ENCODE data around the gene CDH4.
"Not testable (repeated sequence)": the region's sequence is repeated elsewhere in the genome, so short reads cannot be mapped to it uniquely, and the experiment has no call there.

CDH4 gene

DNA sequence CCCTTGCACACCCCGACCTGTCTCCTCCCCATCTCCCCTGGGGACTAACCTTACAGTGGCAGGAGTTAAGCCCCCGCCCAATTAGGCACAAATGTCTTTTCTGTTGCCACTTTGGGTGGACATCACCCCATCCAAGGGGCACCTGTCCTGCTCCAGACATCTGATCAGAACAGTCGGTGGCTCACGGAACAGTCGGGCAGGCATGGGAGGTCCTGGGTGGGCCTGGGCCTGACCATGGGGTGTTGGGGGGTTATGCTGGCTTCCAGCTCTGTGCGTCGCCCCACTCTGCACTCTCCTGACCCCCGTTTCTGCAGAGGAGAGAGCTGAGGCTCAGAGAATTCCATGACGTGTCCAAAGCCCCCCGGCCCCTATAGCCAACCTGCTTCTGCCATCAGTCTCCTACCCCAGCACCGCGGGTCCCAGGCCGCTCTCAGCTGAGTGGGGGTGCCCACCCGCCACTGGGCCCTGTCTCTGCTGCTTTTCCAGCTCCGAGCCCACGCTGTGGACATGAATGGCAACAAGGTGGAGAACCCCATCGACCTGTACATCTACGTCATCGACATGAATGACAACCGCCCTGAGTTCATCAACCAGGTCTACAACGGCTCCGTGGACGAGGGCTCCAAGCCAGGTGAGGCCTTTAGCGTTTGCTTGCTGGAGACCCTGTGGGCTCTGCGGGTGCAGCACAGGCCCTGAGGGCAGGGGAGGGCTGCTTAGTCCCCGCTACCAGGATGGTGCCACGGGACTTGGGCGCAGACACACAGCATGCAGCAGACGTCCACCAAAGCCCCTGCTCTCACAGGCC lies 600.4 kb downstream of the CDH4 start:
- DNase-seq = no peak

DNA sequence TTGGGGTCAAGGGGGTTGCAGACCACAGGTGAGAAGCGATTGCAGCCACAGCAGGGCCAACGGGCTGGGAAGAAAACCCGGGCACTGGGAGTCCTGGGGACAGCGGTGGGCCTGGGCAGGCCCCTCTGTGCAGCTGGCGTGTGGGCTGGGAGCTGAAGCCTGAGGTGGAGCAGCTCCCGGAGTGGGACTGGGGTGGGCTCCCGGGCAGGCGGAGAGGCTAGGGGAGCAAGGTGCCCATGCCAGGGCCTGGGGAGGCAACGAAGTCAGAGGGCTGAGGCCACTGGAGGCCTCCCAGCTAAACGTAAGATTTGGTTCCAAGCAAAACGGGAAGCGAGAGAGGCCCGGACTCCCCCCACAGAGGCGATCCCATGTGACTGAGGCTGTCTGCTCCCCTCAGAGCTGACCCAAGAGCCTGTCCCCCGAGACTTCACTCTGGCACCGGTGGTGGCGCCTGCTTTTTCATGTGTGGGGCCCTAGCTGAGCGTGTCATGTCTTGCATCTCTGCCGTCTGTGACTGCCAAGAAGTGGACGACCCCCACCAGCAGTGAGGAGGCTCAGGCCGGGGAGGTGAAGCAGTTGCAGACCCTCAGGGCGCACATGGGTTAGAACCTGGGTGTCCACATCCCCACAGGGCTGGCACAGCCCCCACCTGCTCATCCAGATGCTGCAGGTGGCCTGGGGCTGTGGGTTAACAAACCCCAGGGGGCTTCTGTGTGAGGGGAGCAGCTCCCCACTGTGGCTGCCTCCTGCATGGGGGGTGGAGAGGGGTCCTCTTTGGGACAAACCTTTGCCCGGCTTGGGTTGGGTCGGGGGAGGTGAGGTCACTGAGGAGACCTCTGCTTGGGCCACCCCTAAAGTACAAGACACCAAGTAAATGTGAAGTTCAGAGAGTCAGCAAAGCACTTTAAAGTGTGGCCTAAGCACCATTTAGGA lies 601.3 kb downstream of the CDH4 start:
- DNase-seq = no peak

DNA sequence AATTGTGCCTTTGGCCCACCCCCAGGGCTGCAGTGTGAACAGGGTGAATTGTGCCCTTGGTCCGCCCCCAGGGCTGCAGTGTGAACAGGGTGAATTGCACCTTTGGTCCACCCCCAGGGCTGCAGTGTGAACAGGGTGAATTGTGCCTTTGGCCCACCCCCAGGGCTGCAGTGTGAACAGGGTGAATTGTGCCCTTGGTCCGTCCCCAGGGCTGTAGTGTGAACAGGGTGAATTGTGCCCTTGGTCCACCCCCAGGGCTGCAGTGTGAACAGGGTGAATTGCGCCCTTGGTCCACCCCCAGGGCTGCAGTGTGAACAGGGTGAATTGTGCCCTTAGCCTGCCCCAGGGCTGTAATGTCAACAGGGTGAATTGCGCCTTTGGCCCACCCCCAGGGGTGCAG lies 602.5 kb downstream of the CDH4 start:
- not testable (repeated sequence) for DNase-seq

DNA sequence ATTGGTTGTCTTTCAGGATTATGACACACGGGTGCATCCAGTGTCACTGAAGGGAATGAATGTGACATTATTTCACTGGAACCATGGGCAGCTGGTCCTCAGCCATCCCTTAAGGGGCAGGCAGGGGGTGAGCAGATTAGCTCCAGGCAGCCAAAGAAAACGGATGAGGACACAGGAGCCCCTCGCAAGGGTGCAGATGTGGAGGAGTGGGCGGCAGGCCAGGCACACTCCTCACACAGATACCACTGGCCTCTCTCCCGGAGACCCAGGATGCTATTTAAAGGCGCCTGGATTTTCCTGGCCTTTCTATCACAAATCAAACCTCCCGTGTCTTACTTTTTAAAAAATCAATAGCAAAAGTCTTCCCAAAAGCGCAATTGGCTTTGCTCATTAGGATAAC lies 603.2 kb downstream of the CDH4 start:
- no peak for DNase-seq

DNA sequence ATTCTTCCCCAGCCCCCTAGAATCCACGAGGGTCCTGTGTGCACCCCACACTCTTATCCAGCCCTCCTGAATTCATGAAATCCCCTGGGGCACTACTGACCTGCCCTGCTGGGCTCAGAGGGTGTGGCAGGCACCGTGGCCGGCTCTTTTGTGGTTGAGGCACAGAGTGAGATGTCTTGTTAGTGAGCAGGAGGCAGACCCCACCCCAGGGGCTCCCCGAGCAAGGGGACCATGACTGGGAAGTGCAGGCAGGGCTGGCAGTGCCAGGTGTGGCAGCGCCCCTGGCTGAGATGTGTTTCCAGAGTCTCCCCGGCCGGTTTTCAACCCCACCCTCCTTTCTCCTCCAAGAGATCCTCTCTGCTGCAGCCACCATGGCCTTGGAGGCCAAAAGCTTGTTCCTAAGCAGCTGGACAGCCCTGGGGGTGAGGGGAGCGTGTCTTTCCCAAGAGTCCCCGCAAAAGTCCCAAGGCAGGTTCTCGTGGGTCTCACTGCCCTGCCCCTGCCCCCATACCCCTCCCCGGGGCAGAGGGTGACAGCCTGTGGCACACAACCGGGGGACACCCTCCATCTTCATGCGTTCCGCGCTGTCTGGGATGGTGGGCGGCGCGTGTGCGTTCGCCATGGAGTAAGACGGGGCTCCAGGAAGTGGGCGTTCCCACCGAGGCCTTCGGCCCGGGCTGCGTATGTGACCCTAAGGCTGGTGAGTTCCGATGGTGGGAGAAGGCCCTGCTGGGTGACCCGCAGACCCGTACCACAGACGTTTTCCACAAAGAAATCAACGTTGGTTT lies 604.8 kb downstream of the CDH4 start:
- DNase-seq = no peak

DNA sequence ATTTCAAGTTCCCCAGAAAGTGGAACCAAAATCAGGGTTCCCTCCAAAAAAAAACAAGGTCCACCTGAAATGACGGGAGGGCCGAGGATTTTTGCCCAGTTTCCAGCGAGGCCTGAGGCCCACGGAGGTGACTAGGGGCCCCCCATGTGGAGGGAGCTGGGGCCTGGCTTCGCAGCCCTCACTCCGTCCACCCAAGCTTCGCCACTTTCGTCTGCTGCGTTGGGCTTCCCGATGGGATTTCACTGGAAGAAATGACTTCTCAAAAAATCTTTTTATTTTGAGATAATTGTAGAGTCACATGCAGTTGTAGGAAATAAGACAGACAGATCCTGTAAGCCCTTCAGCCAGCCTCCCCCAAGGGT lies 605.3 kb downstream of the CDH4 start:
- no peak for DNase-seq

GRCh38 chr20:61857884-61858283 lies 605.8 kb downstream of the CDH4 start:
- DNase-seq = no peak

GRCh38 chr20:61859767-61860166 lies 607.7 kb downstream of the CDH4 start:
- no peak for DNase-seq

- no peak for DNase-seq
These were observed 608.4 kb downstream of the CDH4 start for GRCh38 chr20:61860260-61860987.

DNA sequence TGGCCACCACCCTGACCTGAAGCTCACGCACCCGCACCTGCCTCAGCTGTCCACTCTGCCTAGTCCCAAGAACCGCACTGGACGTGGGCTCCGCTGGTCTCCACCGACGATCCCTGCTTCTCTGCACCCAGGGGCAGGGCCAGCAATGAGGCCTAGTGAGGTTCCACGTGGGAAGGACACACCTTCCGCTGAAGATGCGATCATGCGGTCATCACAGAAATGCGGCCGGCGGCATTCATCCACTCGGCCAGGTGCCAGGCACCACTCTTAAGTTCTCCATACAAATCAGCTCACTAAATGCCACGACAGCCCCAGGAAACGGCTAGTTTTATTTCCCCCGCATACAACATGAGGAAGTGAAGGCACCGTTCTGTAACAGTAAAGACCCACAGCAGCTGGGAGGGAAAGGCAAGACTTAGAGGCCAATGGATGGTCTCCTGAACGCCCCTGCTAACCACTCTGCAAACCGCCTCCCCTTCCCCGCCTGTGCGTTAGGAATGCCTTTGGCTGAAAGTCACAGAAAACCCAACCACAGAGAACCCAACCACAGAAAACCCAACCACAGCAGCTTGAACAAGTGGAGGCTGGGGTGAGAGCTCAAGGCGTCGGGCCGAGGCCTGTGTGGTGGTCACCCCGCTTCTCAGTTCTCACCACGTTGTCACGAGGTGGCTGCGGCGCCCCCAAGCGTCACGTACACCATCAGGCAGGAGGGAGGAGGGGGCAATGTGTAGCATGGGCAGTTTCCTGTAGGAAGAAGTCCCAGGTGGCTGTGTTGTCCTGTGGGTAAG lies 609.2 kb downstream of the CDH4 start:
- no peak for DNase-seq

DNA sequence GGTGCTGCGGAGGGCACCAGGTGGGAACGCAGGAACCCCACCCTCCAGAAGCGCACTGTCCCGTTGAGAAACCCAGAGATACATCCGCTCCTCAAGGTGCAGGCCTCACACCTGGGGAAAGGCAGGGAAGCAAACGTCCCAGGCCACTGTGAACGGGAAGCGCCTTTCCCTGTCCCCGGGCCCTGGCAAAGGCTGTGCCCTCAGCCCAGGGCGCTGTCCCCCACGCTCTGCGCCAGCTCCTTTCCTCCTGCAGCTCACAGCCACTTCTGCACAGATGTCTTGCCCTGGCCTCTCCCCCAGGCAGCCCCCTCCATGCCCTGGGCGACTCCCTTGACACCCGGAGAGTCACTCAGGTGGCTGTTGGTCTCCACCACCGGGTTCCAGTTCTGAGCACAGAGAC lies 609.8 kb downstream of the CDH4 start:
- DNase-seq = no peak

GRCh38 chr20:61862881-61863280 lies 610.8 kb downstream of the CDH4 start:
- no peak for DNase-seq

GRCh38 chr20:61864481-61864880 lies 612.4 kb downstream of the CDH4 start:
- DNase-seq = peak in 3 of 51 donors; percentile 8 to 17 (median 12)

GRCh38 chr20:61865353-61865752 lies 613.3 kb downstream of the CDH4 start:
- no peak for DNase-seq

DNA sequence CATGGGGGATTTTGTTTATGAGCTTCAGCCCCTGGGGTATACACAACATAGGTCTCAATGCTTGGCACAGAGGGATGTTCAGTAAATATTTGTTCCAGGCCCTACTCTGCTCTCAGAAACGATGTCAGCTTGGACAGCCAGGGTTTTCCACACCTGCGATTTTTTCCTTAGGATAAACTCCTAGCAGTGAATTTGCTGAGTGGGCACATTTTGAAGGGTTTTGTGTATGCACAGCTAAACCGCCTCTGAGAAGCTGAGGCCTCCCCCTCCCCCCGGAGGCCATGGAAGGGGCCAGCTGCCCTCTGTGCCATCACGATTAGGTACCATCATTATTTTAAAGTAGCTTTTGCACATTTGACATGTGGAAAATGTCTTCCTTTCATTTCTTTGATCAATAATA lies 614.1 kb downstream of the CDH4 start:
- no peak for DNase-seq

- DNase-seq = no peak
These were observed 615.9 kb downstream of the CDH4 start for GRCh38 chr20:61868006-61868405.

DNA sequence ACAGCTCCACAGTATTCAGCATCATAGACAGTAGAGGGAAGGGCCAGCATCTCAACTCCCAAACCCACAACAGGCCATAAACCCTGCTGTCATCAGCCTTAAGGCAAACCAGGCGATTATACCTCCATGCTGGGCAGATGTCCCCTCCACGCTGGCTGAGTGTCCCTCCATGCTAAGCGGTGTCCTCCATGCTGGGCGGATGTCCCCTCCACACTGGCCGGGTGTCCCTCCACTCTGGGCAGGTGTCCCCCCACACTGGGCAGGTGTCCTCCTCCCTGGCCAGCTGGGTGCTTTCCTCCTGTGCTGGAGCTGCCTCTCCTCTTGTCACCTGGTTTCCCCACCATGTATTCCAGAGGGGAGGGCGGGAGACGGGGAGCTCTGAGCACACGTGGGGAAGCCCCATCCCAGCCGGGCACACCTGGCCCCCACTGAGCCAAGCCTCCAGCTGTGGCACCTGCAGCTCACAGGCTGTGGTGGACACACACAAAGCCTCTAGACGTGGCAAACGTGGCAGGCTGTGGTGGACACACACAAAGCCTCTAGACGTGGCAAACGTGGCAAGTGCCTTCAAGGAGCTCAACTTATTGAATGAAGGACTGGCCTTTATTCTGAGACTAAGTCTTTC lies 616.5 kb downstream of the CDH4 start:
- no peak for DNase-seq

DNA sequence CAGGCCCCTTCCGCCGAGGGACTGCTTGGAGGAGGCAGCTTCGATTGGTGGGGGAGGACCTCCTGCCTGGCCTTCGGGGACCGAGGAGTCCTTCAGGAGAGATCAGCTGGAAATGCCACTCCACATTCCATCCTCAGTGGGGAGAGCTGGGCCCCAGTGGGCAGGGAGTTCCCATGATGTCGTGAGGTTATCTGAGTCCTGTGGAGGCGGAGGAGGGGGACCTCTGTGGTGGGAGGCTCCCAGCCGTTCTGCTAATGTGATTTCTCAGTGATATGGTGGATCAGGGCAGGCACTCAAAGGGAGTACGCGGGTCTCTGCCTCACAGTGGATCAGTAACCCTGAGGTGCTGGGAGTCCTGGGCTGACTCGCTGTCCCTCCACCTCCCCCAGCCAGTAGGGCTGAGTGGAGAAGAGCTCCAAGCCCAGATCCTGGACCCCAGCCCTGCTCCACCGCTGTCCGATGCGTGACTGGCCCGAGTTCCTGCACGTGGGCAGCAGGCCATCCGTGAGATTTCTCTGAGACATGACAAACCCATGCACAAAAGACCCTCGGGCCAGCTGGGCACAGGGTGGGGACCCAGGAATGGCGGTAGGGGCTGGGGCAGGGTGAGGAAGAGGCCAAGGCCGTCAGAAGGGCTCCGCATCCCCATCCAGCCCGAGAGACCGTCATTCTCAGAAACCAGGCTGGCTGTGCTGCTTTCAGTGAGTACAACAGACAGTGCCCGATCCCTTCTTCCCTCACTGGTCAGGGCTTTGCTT lies 617.9 kb downstream of the CDH4 start:
- DNase-seq = no peak

GRCh38 chr20:61871160-61871559 lies 619.1 kb downstream of the CDH4 start:
- DNase-seq = no peak
